IPS-18a (cell line): Measurements from ENCODE around the gene GJA3.

Experiments used
- H3K27ac ChIP-seq: one replicate; pipeline ENCODE4 v1.5.1; 2013; ENCODE audit warnings: low read length
- H3K27me3 ChIP-seq: one replicate; pipeline ENCODE4 v1.6.1; 2013; ENCODE audit warnings: mild to moderate bottlenecking, low read length; ENCODE audit not compliant: control insufficient read depth, insufficient read depth
- H3K36me3 ChIP-seq: one replicate; pipeline ENCODE4 v1.6.1; 2013; ENCODE audit warnings: low read depth, low read length; ENCODE audit not compliant: control insufficient read depth
- H3K4me1 ChIP-seq: one replicate; pipeline ENCODE4 v1.6.1; 2013; ENCODE audit warnings: low read depth, low read length; ENCODE audit not compliant: control insufficient read depth
- H3K4me3 ChIP-seq: one replicate; pipeline ENCODE4 v1.5.1; 2013; ENCODE audit warnings: low read length
- H3K9ac ChIP-seq: one replicate; pipeline ENCODE4 v1.6.1; 2013; ENCODE audit warnings: mild to moderate bottlenecking, low read length, moderate library complexity
- H3K9me3 ChIP-seq: one replicate; pipeline ENCODE4 v1.6.1; 2013; ENCODE audit warnings: low read depth, low read length; ENCODE audit not compliant: control insufficient read depth

Gene GJA3

DNA sequence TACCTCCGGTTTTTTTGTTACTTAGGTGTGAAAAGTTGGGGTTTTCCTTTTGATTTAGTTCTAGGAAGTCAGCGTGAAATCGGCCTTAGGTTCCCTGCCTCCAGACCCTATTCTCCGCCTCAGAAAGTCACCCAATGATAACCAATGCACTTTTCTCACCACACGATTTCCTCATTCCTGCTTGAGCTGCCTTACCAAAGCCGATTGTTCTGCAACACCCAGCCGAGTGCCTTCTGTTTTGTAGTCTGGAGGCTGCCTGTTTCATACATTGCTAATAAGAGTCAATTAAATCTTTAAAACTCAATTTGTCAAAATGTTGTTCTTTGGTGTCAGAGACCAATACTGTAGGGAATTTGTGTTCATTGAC, 39.7 kb downstream of the GJA3 start:
- H3K4me3 ChIP-seq, result no peak overlapping the region
- no peak overlapping the region for H3K27ac ChIP-seq
- H3K9ac ChIP-seq, result no peak overlapping the region
- H3K36me3 ChIP-seq, result no peaks in the 10 kb centered on the region
- H3K4me1 ChIP-seq, result peaks cover 10% of the 10 kb centered on the region
- H3K9me3 ChIP-seq, result no peaks in the 10 kb centered on the region
- peaks cover 17% of the 10 kb centered on the region for H3K27me3 ChIP-seq

GRCh38 chr13:20119960-20120359, 40.9 kb downstream of the GJA3 start:
- no peak overlapping the region for H3K9ac ChIP-seq
- no peaks in the 10 kb centered on the region for H3K36me3 ChIP-seq
- no peaks in the 10 kb centered on the region for H3K9me3 ChIP-seq
- peaks cover 6% of the 10 kb centered on the region for H3K27me3 ChIP-seq
- H3K4me3 ChIP-seq, result no peak overlapping the region
- no peak overlapping the region for H3K27ac ChIP-seq
- H3K4me1 ChIP-seq, result peaks cover 10% of the 10 kb centered on the region

GRCh38 chr13:20118268-20119140, 42.3 kb downstream of the GJA3 start:
- Histone ChIP-seq H3K9me3 (no peaks in the 10 kb centered on the region), H3K4me3 (peak overlapping the region; percentile 74), H3K36me3 (no peaks in the 10 kb centered on the region), H3K27ac (no peak overlapping the region), H3K4me1 (peaks cover 10% of the 10 kb centered on the region), H3K27me3 (peaks cover 6% of the 10 kb centered on the region), H3K9ac (no peak overlapping the region)

GRCh38 chr13:20116213-20116612, 44.6 kb downstream of the GJA3 start:
- H3K36me3 ChIP-seq, result no peaks in the 10 kb centered on the region
- no peak overlapping the region for H3K9ac ChIP-seq
- H3K4me1 ChIP-seq, result peaks cover 10% of the 10 kb centered on the region
- peaks cover 6% of the 10 kb centered on the region for H3K27me3 ChIP-seq
- H3K27ac ChIP-seq, result no peak overlapping the region
- no peaks in the 10 kb centered on the region for H3K9me3 ChIP-seq
- no peak overlapping the region for H3K4me3 ChIP-seq

DNA sequence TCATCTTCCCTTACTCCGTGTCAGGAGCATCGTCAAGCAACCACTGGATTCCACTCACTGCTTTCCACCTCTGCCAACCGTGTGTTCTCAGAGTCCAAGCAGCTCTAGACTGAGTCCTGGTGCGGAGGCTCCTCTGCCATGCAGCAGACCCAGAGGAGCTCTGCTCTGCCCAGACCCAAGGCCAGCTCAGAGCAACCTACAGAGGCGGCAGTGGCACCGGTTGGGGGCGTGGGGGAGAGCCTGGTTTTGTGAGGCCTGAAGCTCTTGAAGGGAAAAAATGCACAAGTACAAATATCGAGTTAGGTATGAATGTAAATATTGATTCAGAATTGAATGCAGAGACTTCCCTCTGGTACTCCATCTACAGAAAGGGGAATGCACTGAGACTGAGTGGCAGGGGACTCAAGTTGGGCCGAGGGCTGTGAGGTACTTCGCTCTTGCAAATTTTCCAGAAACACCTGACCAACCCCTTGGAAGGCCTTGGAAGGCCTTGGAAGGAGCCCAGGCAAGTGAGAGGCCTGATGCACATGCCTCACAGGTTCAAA, 46.7 kb downstream of the GJA3 start:
- Histone ChIP-seq H3K36me3 (no peaks in the 10 kb centered on the region), H3K9me3 (no peaks in the 10 kb centered on the region), H3K27me3 (peaks cover 6% of the 10 kb centered on the region), H3K9ac (no peak overlapping the region), H3K4me3 (no peak overlapping the region), H3K4me1 (peaks cover 3% of the 10 kb centered on the region), H3K27ac (no peak overlapping the region)

- Histone ChIP-seq H3K4me1 (peaks cover 10% of the 10 kb centered on the region), H3K9me3 (no peaks in the 10 kb centered on the region), H3K27me3 (no peaks in the 10 kb centered on the region), H3K27ac (no peak overlapping the region), H3K4me3 (no peak overlapping the region), H3K9ac (no peak overlapping the region), H3K36me3 (no peaks in the 10 kb centered on the region)
Measured at GRCh38 chr13:20109037-20109436, 51.8 kb downstream of the GJA3 start.

GRCh38 chr13:20106742-20107141, 54.1 kb downstream of the GJA3 start:
- no peaks in the 10 kb centered on the region for H3K9me3 ChIP-seq
- H3K27ac ChIP-seq, result no peak overlapping the region
- H3K9ac ChIP-seq, result no peak overlapping the region
- no peaks in the 10 kb centered on the region for H3K36me3 ChIP-seq
- no peak overlapping the region for H3K4me3 ChIP-seq
- peaks cover 10% of the 10 kb centered on the region for H3K4me1 ChIP-seq
- no peaks in the 10 kb centered on the region for H3K27me3 ChIP-seq

DNA sequence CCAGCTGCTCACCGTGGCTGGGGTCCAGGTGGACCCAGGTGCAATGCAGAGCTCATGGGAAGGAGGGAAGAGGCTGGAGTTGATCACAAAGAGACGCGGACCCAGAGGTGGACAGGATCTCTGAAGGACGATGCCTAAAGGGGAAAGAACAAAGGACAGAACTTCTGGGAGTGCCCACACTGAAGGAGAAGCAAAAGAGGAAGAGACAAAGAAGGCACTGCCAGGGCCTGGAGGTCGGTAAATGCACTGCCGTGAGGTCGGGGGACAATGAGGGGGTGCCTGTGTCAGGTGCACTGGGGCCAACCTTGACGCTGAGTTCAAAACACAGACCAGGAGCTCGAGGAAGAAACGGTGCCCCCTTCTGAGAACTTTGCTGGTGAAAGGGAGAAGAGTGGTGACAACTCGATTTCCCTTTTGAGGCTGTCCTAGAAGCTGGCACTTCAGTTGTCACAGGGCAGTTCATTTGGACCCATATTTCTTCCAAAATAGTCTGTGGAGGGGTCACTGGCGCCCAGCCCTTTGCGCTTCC, 55.6 kb downstream of the GJA3 start:
- Histone ChIP-seq H3K4me1 (peaks cover 10% of the 10 kb centered on the region), H3K4me3 (no peak overlapping the region), H3K27me3 (no peaks in the 10 kb centered on the region), H3K9ac (no peak overlapping the region), H3K9me3 (no peaks in the 10 kb centered on the region), H3K27ac (no peak overlapping the region), H3K36me3 (no peaks in the 10 kb centered on the region)

DNA sequence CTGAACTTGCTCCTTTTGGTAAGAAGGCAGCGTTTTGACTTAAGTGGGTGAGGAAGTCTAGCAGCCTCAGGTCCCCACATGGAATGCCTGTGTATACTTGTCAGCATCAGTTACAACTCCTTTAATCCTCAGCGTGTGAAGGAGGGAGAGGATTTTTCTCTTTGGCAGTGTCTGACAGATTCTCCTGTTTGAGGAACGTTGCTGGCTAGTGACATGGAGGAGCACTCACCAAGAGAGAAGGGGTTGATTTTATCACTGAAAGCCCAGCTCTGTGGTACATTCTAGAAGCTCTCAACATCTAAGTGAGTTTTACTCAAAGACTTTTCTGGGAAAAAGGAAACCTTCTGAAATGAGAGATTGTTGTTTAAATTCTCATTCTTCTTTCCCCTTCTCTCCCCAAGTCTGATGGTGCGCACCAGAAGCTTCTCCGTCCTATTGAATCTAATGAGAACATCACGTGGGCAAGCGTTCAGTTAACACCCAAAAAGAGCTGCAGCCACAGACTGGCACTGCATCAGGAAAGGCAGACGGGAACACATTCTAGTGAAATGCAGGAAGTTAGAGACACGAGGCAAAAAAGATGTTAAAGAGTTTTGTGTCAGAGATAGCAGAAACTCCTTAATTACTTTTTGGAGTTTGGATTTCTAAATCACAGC, 58.2 kb downstream of the GJA3 start:
- no peak overlapping the region for H3K4me3 ChIP-seq
- no peaks in the 10 kb centered on the region for H3K27me3 ChIP-seq
- no peak overlapping the region for H3K9ac ChIP-seq
- no peaks in the 10 kb centered on the region for H3K36me3 ChIP-seq
- peaks cover 10% of the 10 kb centered on the region for H3K4me1 ChIP-seq
- H3K27ac ChIP-seq, result no peak overlapping the region
- H3K9me3 ChIP-seq, result no peaks in the 10 kb centered on the region

GRCh38 chr13:20101467-20102316, 59.2 kb downstream of the GJA3 start:
- no peaks in the 10 kb centered on the region for H3K27me3 ChIP-seq
- no peak overlapping the region for H3K4me3 ChIP-seq
- no peaks in the 10 kb centered on the region for H3K9me3 ChIP-seq
- H3K27ac ChIP-seq, result no peak overlapping the region
- H3K36me3 ChIP-seq, result no peaks in the 10 kb centered on the region
- no peak overlapping the region for H3K9ac ChIP-seq
- peaks cover 2% of the 10 kb centered on the region for H3K4me1 ChIP-seq

DNA sequence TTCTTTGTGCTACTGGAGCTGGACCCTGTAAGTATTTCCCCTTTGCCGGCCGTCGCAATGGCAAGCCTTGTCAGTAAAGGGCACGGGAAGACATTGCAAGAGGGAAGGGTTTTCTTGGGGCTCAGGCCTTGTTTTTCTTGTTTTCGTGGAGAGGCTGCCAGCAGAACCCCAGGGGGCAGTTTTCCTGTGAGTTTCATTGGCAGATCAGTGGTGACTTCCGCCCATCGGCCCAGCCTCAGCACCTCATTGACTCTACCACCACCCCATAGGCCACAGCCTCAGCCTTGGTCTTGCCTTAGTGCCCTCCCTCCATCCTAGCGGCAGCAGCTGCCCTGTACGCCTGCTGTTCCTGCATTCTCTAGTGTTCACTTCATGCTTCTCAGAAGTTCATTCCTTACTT, 61.5 kb downstream of the GJA3 start:
- no peak overlapping the region for H3K27ac ChIP-seq
- H3K9ac ChIP-seq, result no peak overlapping the region
- H3K36me3 ChIP-seq, result no peaks in the 10 kb centered on the region
- H3K4me1 ChIP-seq, result no peaks in the 10 kb centered on the region
- no peak overlapping the region for H3K4me3 ChIP-seq
- no peaks in the 10 kb centered on the region for H3K27me3 ChIP-seq
- no peaks in the 10 kb centered on the region for H3K9me3 ChIP-seq
